GM21737 (cell line): ENCODE results near the gene ARHGAP29.

Experiments used
- ATAC-seq: cut with Tn5 transposase; IDR thresholded peaks from one replicate; pipeline ENCODE4 v1.9.1; 2021; ENCODE audit warnings: mild to moderate bottlenecking, moderate library complexity; ENCODE audit not compliant: unreplicated experiment

Gene ARHGAP29, protein sequence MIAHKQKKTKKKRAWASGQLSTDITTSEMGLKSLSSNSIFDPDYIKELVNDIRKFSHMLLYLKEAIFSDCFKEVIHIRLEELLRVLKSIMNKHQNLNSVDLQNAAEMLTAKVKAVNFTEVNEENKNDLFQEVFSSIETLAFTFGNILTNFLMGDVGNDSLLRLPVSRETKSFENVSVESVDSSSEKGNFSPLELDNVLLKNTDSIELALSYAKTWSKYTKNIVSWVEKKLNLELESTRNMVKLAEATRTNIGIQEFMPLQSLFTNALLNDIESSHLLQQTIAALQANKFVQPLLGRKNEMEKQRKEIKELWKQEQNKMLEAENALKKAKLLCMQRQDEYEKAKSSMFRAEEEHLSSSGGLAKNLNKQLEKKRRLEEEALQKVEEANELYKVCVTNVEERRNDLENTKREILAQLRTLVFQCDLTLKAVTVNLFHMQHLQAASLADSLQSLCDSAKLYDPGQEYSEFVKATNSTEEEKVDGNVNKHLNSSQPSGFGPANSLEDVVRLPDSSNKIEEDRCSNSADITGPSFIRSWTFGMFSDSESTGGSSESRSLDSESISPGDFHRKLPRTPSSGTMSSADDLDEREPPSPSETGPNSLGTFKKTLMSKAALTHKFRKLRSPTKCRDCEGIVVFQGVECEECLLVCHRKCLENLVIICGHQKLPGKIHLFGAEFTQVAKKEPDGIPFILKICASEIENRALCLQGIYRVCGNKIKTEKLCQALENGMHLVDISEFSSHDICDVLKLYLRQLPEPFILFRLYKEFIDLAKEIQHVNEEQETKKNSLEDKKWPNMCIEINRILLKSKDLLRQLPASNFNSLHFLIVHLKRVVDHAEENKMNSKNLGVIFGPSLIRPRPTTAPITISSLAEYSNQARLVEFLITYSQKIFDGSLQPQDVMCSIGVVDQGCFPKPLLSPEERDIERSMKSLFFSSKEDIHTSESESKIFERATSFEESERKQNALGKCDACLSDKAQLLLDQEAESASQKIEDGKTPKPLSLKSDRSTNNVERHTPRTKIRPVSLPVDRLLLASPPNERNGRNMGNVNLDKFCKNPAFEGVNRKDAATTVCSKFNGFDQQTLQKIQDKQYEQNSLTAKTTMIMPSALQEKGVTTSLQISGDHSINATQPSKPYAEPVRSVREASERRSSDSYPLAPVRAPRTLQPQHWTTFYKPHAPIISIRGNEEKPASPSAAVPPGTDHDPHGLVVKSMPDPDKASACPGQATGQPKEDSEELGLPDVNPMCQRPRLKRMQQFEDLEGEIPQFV

DNA sequence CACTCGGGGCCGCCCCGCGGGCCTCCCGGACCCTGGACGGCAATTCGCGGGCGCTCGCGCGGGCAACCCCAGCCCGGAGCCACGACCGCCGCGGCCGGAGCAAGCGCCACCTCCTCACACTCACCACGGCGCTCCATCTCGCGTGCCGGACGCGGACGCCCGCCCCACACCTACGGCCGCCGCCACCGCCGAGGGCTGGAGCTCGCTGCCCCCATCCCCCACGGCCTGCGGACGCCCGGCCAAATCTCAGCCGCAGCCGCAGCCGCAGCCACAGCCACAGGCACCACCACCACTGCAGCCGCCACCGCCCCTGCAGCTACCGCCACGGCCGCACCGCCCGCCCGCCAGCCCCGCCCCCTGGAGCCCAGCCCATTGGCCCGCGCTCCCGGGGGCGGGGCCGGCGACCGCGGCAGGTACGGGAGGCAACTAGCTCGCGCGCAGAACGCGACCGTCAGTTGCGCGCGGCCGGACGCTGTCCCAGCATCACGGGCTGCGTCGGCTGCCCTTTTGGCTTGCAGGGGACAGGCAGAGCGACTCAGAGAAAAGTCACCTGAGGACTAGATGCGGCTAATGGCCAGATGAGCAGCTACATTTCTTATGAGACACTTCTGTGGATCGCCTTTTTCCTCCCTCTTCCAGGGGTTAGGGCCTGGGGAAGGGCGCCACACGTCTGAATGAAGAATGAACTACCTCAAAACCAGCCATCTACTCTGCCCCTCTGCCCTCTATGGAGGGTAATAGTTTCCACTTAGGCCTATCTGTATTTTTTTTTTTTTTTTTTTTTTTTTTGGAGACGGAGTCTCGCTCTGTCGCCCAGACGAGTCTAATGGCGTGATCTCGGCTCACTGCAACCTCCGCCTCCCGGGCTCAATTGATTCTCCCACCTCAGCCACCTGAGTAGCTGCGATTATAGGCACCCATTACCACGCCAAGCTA lies at the start of gene ARHGAP29:
ARHGAP29 (minus strand) TSS at position 294 of the 936 bp plus-strand sequence. CDS start 5,973 bp downstream, outside the sequence.
- peak; percentile 86 for ATAC-seq

DNA sequence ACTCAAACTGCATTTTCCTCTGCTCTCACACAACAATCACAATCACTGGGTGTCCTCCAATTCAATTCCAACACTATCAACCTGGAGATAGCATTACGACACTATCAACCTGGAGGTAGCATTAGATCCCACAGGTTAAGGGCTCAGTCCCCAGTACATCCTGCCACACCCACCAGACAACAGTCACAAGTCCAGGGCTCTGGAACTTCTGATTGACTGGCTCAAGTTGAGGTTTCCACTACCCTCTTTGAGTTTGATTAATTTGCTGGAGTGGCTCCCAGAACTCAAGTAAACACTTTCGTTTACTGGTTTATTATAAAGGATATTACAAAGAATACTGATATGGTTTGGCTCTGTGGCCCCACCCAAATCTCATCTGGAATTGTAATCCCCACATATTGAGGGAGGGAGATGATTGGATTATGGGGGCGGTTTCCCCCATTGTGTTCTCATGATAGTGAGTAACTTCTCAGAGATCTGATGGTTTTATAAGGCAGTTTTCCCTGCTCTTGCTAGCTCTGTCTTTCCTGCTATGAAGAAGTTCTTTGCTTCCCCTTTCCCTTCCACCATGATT lies 49.6 kb upstream of the ARHGAP29 start:
- ATAC-seq: no peak

DNA sequence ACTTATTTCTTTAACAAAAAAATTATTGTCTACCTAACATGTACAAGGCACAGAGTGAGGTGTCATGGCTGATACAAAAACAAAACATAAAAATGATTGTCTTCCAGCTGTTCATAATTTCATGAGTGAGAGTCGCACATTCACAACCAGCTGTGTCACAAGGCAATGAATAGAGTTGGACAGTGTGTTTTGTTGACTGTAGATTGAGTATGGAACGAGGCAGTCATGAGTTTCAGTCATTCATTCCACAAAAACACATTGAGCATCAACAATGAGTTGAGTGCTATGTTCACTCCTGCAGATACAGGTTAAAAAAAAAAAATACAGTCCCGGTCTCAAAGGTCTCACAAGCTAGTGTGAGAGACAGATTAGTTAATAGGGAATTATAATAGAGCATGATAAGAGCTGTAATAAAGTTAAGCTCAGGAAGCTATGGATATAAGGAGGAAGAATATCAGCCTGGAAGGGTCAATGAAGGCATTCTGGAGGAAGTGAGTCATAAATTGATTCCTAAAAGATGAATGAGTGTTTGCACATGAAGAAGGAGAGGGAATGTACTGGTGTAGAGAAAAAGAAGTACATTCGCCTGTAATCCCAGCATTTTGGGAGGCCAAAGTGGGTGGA lies 47.8 kb upstream of the ARHGAP29 start:
- ATAC-seq: no peak

DNA sequence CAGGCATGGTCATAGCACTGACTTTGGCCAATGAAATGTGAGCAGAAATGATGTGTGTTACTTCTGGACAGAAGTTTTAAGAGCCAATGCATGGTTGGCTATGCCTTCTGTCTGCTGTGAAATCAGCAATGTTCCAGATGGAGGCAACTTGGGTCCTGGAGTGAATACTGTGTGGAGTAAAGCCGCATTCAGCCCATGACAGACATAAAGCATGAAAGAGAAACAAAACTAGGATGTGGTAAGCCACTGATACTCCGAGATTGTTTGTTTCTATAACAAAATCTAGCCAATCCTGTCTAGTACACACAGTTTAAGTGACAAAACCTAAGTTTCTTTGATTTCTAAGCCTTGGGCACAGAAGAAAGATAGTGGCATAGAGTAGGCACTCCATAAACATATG lies 47.1 kb upstream of the ARHGAP29 start:
- ATAC-seq: no peak

DNA sequence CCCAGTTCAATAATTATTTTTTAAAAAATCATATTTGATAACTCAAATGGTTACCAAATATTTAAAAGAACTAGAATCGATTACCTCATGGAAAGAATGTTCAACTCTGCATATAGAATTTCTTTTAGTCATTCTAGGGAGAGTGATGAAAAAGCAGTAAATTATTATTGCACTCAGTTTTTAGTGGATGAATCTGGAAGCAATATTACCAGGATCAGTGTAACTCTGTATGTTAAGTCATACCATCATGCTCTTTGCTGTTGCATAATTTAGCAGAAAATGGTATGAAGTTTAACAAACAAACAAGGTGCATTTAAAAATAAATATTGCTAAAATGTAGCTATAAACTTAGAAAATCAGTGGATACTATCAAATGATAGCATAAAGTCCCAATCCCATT lies 46.1 kb upstream of the ARHGAP29 start:
- no peak for ATAC-seq

DNA sequence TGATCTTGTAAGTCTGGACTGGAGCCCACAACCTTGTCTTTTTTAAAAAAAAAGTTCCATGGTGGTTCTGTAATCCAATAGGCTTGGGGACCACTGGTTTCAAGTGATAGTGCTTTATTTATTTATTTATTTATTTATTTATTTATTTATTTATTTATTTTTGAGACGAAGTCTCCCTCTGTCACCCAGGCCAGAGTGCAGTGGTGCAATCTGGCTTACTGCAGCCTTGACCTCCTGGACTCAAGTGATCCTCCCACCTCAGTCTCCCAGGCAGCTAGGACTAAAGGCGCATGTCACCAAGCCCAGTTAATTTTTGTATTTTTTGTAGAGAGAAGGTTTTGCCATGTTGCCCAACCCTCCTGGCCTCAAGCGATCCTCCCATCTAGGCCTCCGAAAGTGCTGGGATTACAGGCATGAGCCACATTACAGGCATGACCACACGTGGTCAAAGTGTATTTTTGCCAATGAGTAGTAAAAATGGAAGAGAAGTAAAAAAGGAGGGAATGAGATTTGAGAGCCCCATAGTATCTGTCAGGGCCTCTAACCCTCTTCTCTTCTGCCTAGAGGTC lies 44.8 kb upstream of the ARHGAP29 start:
- no peak for ATAC-seq

DNA sequence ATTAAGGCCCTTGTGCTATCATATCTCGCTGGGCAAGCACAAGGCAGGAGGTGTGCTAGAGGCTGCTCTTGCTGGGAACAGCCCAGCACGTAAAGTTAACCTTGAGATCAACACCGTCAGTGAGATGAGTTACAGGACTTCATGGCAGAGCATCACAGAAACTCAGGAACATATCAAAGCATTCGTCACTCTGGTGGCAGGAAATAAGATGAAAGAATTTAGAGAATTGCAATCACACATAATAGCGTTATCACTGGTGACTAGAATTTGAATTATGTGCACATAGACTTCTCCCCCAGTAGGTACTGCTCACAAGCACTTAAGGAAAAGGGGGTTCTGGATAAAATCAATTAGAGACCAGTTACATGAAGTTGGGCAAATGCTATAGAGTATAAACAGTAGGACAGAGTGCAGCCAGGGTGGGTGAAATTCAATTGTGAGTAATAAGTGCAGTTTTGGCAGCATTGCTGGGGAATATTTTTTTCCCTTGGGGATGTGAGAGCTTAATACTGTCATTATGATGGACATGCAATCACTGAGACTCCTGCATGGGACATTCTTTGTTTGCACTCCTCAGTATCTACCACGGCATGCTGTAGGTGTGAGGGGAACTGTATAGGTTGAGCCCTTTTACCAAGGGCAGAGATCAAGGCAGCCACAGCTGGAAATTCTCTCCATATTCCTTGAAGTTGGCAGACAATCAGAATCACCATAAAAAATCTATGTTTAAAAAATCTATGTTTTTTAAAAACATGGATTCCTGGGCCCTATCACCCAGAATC lies 44.2 kb upstream of the ARHGAP29 start:
- ATAC-seq: no peak

- no peak for ATAC-seq
Observed at GRCh38 chr1:94280541-94280940, 43.2 kb upstream of the ARHGAP29 start.

DNA sequence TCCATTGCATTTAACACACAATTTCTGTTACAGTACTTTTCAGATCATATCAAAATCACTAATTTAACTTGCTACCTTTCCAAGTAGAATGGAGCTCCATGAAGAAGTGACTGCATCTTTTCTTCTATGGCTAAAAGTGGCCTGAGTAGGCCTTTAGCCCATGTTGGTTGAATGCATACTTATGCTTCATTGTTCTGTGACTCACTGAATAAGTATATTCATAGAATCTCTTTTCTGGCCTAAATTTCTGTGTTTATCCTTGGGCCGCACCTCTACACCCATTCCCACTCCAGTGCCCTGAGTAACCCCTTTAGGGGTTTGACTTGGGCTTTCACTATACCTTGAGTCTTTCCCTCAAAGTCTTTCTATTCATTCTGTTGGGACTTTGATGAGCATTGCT lies 42.1 kb upstream of the ARHGAP29 start:
- ATAC-seq: no peak

- ATAC-seq: no peak
Observed at GRCh38 chr1:94279038-94279437, 41.7 kb upstream of the ARHGAP29 start.

DNA sequence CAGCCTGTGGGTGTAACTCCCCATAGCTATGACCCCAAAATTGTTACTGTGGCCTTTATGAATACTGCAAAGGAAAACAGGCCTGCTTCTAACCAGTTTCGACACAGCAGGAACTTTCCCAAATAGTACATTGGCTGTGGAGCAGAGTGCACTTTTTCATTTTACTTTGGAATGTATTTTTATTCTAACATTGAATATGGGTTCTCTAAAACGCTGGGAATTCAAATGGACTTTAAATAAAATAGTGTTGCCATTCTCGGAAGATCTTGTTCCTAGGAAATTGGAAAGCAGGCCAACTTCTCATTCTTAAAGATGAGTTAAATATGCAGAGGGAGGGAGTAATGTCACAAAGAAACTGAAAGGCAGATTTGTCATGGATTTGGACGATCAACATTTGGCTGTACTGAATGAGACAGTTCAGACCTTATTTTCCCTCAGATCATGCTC lies 39.6 kb upstream of the ARHGAP29 start:
- no peak for ATAC-seq

DNA sequence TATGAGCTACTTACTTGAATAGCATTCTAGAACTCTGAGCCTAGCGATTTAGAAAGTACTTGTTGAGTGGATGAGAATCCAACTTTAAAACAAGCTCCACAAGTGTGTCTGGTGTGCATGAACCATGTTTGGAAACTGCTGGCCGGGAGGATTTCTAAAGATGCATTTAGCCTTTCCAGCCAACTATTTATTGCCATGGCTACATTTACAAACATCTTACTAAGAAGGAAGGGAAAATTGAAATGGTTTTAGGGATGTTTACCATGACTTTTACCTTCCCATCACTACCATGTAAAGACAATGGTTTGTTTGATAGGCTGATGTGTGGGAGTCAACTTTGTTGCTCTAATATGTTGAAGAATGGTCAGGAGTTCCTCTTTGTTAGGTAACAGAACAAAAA lies 37.7 kb upstream of the ARHGAP29 start:
- ATAC-seq: no peak

DNA sequence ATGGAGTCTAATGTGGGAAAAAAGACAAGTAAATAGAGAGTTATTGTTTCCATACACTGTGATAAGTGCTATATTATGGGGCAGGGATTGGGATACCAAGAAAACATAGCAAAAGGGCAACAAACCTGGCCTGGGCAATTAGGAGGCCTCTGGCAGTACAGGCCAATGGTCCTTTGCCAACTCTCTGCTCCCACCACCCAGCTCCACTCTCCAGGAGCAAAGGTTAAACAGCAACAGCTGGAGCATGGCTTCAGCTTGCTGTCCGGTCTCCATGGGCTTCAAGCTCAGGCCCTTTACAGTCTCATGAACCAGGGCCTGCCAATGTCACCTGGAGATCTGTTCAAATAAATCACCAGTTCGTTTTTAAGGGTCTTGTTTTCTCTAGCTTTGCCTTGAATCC lies 37.2 kb upstream of the ARHGAP29 start:
- ATAC-seq: no peak

DNA sequence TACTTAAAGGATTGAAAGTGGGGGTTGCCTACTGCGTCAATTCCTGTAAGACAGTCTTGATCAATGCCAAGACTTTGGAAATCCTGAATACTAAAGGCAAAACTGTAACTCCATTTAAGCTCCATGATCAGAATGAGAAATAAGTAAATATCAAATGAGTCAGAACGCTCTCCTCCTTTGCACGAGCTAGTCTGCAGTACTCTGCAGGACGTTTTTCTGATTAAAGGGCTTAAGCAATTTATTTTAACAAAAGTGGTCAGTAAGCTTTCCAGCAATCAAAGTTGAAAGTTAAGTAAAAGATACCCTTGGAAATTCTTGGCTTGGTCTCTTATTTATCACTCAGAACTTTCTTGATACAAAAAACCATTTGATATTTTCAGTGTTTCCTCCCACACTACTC lies 35.7 kb upstream of the ARHGAP29 start:
- ATAC-seq: no peak

- no peak for ATAC-seq
Observed at GRCh38 chr1:94272388-94272787, 35.0 kb upstream of the ARHGAP29 start.

- no peak for ATAC-seq
Observed at GRCh38 chr1:94271373-94271772, 34.0 kb upstream of the ARHGAP29 start.

DNA sequence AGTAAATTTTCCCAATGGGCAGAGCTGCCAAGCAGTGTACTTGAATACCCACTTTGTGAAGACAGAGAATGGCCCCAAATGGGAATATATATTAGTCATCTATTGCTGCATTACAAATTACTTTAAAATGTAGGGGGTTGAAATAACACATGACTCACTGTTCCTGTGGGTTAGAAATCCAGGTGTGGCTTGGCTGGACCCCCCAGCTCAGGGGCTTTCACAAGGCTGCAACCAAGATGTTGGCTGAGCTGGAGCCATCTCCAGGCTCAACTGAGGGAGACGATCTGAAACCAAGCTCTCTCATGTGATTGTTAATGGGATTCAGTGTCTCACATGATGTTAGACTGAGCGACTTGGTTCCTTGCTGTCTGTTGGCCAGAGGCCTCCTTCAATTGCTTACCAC lies 33.4 kb upstream of the ARHGAP29 start:
- ATAC-seq: no peak

DNA sequence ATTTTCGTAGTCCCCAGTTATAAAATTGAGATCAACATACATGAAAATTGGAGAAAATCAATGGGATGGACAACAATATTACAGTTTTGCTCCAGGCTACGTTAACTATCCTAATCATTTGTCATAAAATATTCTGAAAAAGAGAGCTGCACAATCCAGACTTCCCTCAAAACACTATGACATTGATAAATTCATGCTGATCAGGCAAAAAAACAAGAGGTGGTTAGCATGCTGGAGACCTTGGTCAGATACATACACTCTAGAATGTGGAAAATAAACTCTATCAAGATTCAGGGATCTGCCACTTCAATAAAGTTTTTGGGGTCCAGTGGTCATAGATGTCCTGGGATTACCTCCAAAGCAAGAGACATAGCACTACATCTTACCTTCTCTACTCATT lies 32.5 kb upstream of the ARHGAP29 start:
- no peak for ATAC-seq
